Measurements from ENCODE around the gene TRPM8.

- TF ChIP-seq GATA3 (IDR thresholded peaks at IDR 0.05; ENCODE audit: low read depth, low read length) (no peak), GATA2 (IDR thresholded peaks at IDR 0.05; ENCODE audit: low read depth, low read length) (no peak)
These were observed 143.1 kb downstream of the TRPM8 start for GRCh38 chr2:234060236-234060635.
